ENCODE results near the gene HSD17B2. TPM values are rescaled to one million over a fixed set of nuclear protein-coding genes. Genes with fewer than 3 reads are reported as not detected.

HSD17B2 gene
- total RNA-seq, 2 donors from 2014 or later = 0.80 to 1.0 TPM

GRCh38 chr16:82042144-82042543 lies 7.1 kb downstream of the HSD17B2 start:
- Histone ChIP-seq H3K36me3 (no peaks in the 10 kb centered on the region), H3K9me3 (no peaks in the 10 kb centered on the region), H3K27ac (no peak overlapping the region), H3K27me3 (replicated peaks; ENCODE audit: insufficient read depth) (peaks cover 3% of the 10 kb centered on the region), H3K4me3 (no peak overlapping the region), H3K4me1 (replicated peaks) (no peaks in the 10 kb centered on the region)
- DNase-seq (ENCODE audit: low spot score) = no peak
- WGBS = 95% methylated on average over 8 of the region's 8 CpGs
- TF ChIP-seq POLR2AphosphoS5 (IDR thresholded peaks at IDR 0.05) = no peak
- TF ChIP-seq POLR2A (IDR thresholded peaks at IDR 0.05) = no peak
- no peak for TF ChIP-seq CTCF (IDR thresholded peaks at IDR 0.05)
- intact Hi-C loops (cut with DNase I) = no loop called here

- WGBS = 100% methylated on average over 2 of the region's 2 CpGs
- Histone ChIP-seq H3K27me3 (replicated peaks; ENCODE audit: insufficient read depth) (peaks cover 3% of the 10 kb centered on the region), H3K9me3 (no peaks in the 10 kb centered on the region), H3K4me3 (no peak overlapping the region), H3K4me1 (replicated peaks) (no peaks in the 10 kb centered on the region), H3K36me3 (no peaks in the 10 kb centered on the region), H3K27ac (no peak overlapping the region)
- TF ChIP-seq CTCF (IDR thresholded peaks at IDR 0.05) = no peak
- TF ChIP-seq POLR2AphosphoS5 (IDR thresholded peaks at IDR 0.05) = no peak
- no peak for TF ChIP-seq POLR2A (IDR thresholded peaks at IDR 0.05)
- DNase-seq (ENCODE audit: low spot score) = no peak
- intact Hi-C loops (cut with DNase I) = no loop called here
Observed at GRCh38 chr16:82042846-82043245, 7.8 kb downstream of the HSD17B2 start.

- WGBS = 68% methylated on average over 6 of the region's 6 CpGs
- Histone ChIP-seq H3K27me3 (replicated peaks; ENCODE audit: insufficient read depth) (peaks cover 3% of the 10 kb centered on the region), H3K4me1 (replicated peaks) (no peaks in the 10 kb centered on the region), H3K4me3 (no peak overlapping the region), H3K27ac (no peak overlapping the region), H3K36me3 (no peaks in the 10 kb centered on the region), H3K9me3 (no peaks in the 10 kb centered on the region)
- no peak for DNase-seq (ENCODE audit: low spot score)
- no peak for TF ChIP-seq CTCF (IDR thresholded peaks at IDR 0.05)
- TF ChIP-seq POLR2AphosphoS5 (IDR thresholded peaks at IDR 0.05) = no peak
- TF ChIP-seq POLR2A (IDR thresholded peaks at IDR 0.05) = no peak
- intact Hi-C loops (cut with DNase I) = no loop called here
Observed at GRCh38 chr16:82043680-82044584, 8.9 kb downstream of the HSD17B2 start.

GRCh38 chr16:82044585-82044911 lies 9.5 kb downstream of the HSD17B2 start:
- Histone ChIP-seq H3K4me3 (no peak overlapping the region), H3K9me3 (no peaks in the 10 kb centered on the region), H3K27ac (no peak overlapping the region), H3K36me3 (no peaks in the 10 kb centered on the region), H3K27me3 (replicated peaks; ENCODE audit: insufficient read depth) (peaks cover 3% of the 10 kb centered on the region), H3K4me1 (replicated peaks) (no peaks in the 10 kb centered on the region)
- intact Hi-C loops (cut with DNase I) = no loop called here
- WGBS = 90% methylated on average over 3 of the region's 3 CpGs
- no peak for TF ChIP-seq CTCF (IDR thresholded peaks at IDR 0.05)
- no peak for TF ChIP-seq POLR2AphosphoS5 (IDR thresholded peaks at IDR 0.05)
- DNase-seq (ENCODE audit: low spot score) = no peak

- Histone ChIP-seq H3K27me3 (replicated peaks; ENCODE audit: insufficient read depth) (peaks cover 3% of the 10 kb centered on the region), H3K27ac (no peak overlapping the region), H3K4me1 (replicated peaks) (no peaks in the 10 kb centered on the region), H3K4me3 (no peak overlapping the region), H3K36me3 (no peaks in the 10 kb centered on the region), H3K9me3 (no peaks in the 10 kb centered on the region)
- TF ChIP-seq CTCF (IDR thresholded peaks at IDR 0.05) = no peak
- no peak for TF ChIP-seq POLR2A (IDR thresholded peaks at IDR 0.05)
- TF ChIP-seq POLR2AphosphoS5 (IDR thresholded peaks at IDR 0.05) = no peak
- intact Hi-C loops (cut with DNase I) = no loop called here
- no peak for DNase-seq (ENCODE audit: low spot score)
- 43% methylated on average over 2 of the region's 2 CpGs for WGBS
Observed at GRCh38 chr16:82045465-82045864, 10.4 kb downstream of the HSD17B2 start.
